Adrenal gland (tissue), 12 donors: ENCODE measurements around the gene ATXN1. TPM values are rescaled to one million over a fixed set of nuclear protein-coding genes. Genes with fewer than 3 reads are reported as not detected.

Experiments used
- DNase-seq, 7 donors: peaks; one replicate each; pipeline ENCODE4 v3.0.0-alpha.2; 2019 to 2020
- H3K27ac ChIP-seq, 5 donors: fragments of 200-600 bp; sonication (generic) in 4 of 5; 1 replicate in 3 of 5; 2 replicates in 2 of 5; pipeline versions ENCODE4 v1.5.1 to v1.8.0; 2016 to 2020; ENCODE audit warnings: mild to moderate bottlenecking in 1 of 5
- H3K27me3 ChIP-seq: fragments of 200-600 bp; 2 replicates; pipeline ENCODE4 v1.8.0; 2021
- H3K36me3 ChIP-seq, 2 donors: fragments of 200-600 bp; replicated peaks in 1 of 2; 1 replicate in 1 of 2; 2 replicates in 1 of 2; pipeline versions ENCODE4 v1.5.1 to v1.8.0; 2018 to 2022
- H3K4me1 ChIP-seq, 2 donors: fragments of 200-600 bp; replicated peaks in 1 of 2; 1 replicate in 1 of 2; 2 replicates in 1 of 2; pipeline versions ENCODE4 v1.5.1 to v1.8.0; 2018 to 2021
- H3K4me3 ChIP-seq, 4 donors: fragments of 200-600 bp; sonication (generic) in 3 of 4; one replicate each; pipeline ENCODE4 v1.5.1; 2016 to 2018
- H3K9me3 ChIP-seq, 3 donors: fragments of 200-600 bp; sonication (generic) in 1 of 3; replicated peaks in 1 of 3; 1 replicate in 2 of 3; 2 replicates in 1 of 3; pipeline versions ENCODE4 v1.5.1 to v1.8.0; 2016 to 2021
- CTCF ChIP-seq, 6 experiments: fragments of 450-650 bp in 4 of 6; fragments of 200-600 bp in 2 of 6; sonication (generic) in 1 of 6; IDR thresholded peaks; 1 replicate in 5 of 6; 2 replicates in 1 of 6; pipeline versions ENCODE4 v1.5.1 to v1.8.0; 2016 to 2021; ENCODE audit warnings: antibody characterized with exemption in 6 of 6, mild to moderate bottlenecking in 2 of 6, moderate library complexity in 1 of 6
- POLR2A ChIP-seq, 2 donors: fragments of 450-650 bp; IDR thresholded peaks; one replicate each; pipeline ENCODE4 v1.6.1; 2017; ENCODE audit warnings: antibody characterized with exemption in 2 of 2, mild to moderate bottlenecking in 2 of 2, moderate library complexity in 1 of 2
- WGBS, 4 donors: extraction: QIAGEN DNeasy Blood & Tissue Kit in 2 of 4; methylation state at CpG; one replicate each; pipeline versions ENCODE4 v1.1.5 to v1.1.7; 2013 to 2017; 5-methylcytosine and 5-hydroxymethylcytosine counted together
- intact Hi-C, 2 donors: fragments of 100-400 bp; cut with DNase I; formaldehyde crosslinking; loops; one replicate each; pipeline versions ENCODE4 v1.14.1 to v1.15.0; 2022 to 2023
- polyA plus RNA-seq, 3 donors: library from polyadenylated mRNA; stranded (reverse); fragments of 200-250 nt in 2 of 3; fragments of 350-450 nt in 1 of 3; fragmentation: Illumina TruSeq in 1 of 3; extraction: RNeasy Lipid Tissue Mini Kit (QIAGEN cat#74804) in 1 of 3; gene quantifications; one replicate each; pipeline ENCODE4 v1.2.3, GENCODE V29; 2013 to 2014
- total RNA-seq, 9 donors: library from RNA; depleted of rRNA in 4 of 9; stranded (reverse); fragments of >200 nt in 4 of 9; fragments of 120-200 nt in 1 of 9; fragmentation: NEBNext Ultra II Directional in 1 of 9; extraction: Animal tissue kit (Norgen Biotek cat#: 25700) in 1 of 9; gene quantifications; one replicate each; pipeline versions ENCODE4 v1.1.0 to v1.2.4, GENCODE V29; 2013 to 2023
- donor health status: healthy with polysubstance abuse.
- donor health status: Bipolar disorder and iron deficiency.
- donor health status: DM: yes; HTN: yes; CAD: no.
- donor health status: DM: no; HTN: no; CAD: no.
- donor health status: DM: no; HTN: no; CAD: no.
- donor health status: DM: yes; HTN: yes; CAD: no.

ATXN1 gene
- total and polyA plus RNA-seq, 12 donors, result 3.4 to 51.3 (median 25.4) TPM

GRCh38 chr6:16336911-16337294 is 424.4 kb downstream of the ATXN1 start:
- no peak for DNase-seq
- Histone ChIP-seq H3K27me3 (no peaks in the 10 kb centered on the region), H3K4me3 (no peak overlapping the region), H3K9me3 (no peaks in the 10 kb centered on the region), H3K36me3 (no peaks in the 10 kb centered on the region), H3K4me1 (peaks cover 25 to 50% of the 10 kb centered on the region in 2 donors), H3K27ac (no peak overlapping the region)
- intact Hi-C loops, result loop anchor here (10.0 kb wide), 1 partner anchor 428 kb away; the partner anchor contains the start of gene ATXN1 (in 2 of the 2)
- 82 to 91% (median 86%) methylated on average over 5 to 6 of the region's 6 CpGs for WGBS, 4 donors
- no peak for TF ChIP-seq POLR2A (IDR thresholded peaks at IDR 0.05)
- no peak for TF ChIP-seq CTCF (IDR thresholded peaks at IDR 0.05)

GRCh38 chr6:16336056-16336818 is 425.0 kb downstream of the ATXN1 start:
- intact Hi-C loops, result loop anchor here (10.0 kb wide), 1 partner anchor 429 kb away; the partner anchor contains the start of gene ATXN1 (in 2 of the 2)
- 86 to 92% (median 88%) methylated on average over 5 to 6 of the region's 6 CpGs for WGBS, 4 donors
- Histone ChIP-seq H3K27me3 (no peaks in the 10 kb centered on the region), H3K9me3 (no peaks in the 10 kb centered on the region), H3K4me3 (no peak overlapping the region), H3K36me3 (no peaks in the 10 kb centered on the region), H3K27ac (no peak overlapping the region), H3K4me1 (peaks cover 31 to 55% of the 10 kb centered on the region in 2 donors)
- DNase-seq, result no peak
- TF ChIP-seq CTCF (IDR thresholded peaks at IDR 0.05), result no peak
- no peak for TF ChIP-seq POLR2A (IDR thresholded peaks at IDR 0.05)

- H3K4me1 ChIP-seq, result peaks cover 31 to 55% of the 10 kb centered on the region in 2 donors
- no peak for TF ChIP-seq CTCF (IDR thresholded peaks at IDR 0.05)
- TF ChIP-seq POLR2A (IDR thresholded peaks at IDR 0.05), result no peak
- DNase-seq, result no peak
Observed at GRCh38 chr6:16335176-16335575, 426.1 kb downstream of the ATXN1 start.

GRCh38 chr6:16334671-16335070 is 426.6 kb downstream of the ATXN1 start:
- no peaks in the 10 kb centered on the region for H3K9me3 ChIP-seq
- no peaks in the 10 kb centered on the region for H3K36me3 ChIP-seq
- H3K27ac ChIP-seq, result peak overlapping the region; percentile 33 to 80 (median 77)
- WGBS, 4 donors, result 22 to 25% (median 24%) methylated on average over 3 of the region's 3 CpGs
- H3K4me1 ChIP-seq, result peaks cover 31 to 55% of the 10 kb centered on the region in 2 donors
- peak; percentile 79 to 94 (median 92) for DNase-seq
- TF ChIP-seq POLR2A (IDR thresholded peaks at IDR 0.05), result peak in 1 of 2 donors; percentile 43
- TF ChIP-seq CTCF (IDR thresholded peaks at IDR 0.05), result no peak
- H3K4me3 ChIP-seq, result no peak overlapping the region
- intact Hi-C loops, result loop anchor here (5.0 to 10.0 kb wide), 3 partner anchors 73 to 430 kb away; partner anchors contain the start of gene ATXN1 (in 2 of the 2)
- no peaks in the 10 kb centered on the region for H3K27me3 ChIP-seq

More at GRCh38 chr6:16335176-16335575, 426.1 kb downstream of the ATXN1 start:
- intact Hi-C loops, result loop anchor here (10.0 kb wide), 1 partner anchor 430 kb away; the partner anchor contains the start of gene ATXN1 (in 2 of the 2)
- H3K36me3 ChIP-seq, result no peaks in the 10 kb centered on the region
- no peaks in the 10 kb centered on the region for H3K27me3 ChIP-seq
- peak overlapping the region; percentile 33 to 80 (median 77) for H3K27ac ChIP-seq
- 85 to 95% (median 94%) methylated on average over 10 of the region's 10 CpGs for WGBS, 4 donors
- H3K9me3 ChIP-seq, result no peaks in the 10 kb centered on the region
- H3K4me3 ChIP-seq, result no peak overlapping the region
